Psoas muscle (tissue), 8 donors: Measurements from ENCODE around the gene POU6F1. TPM values are rescaled to one million over a fixed set of nuclear protein-coding genes. Genes with fewer than 3 reads are reported as not detected.

ENCODE experiments used
- ATAC-seq, 4 donors: fragments of 200-7000 bp; cut with Tn5 transposase; one replicate each; pipeline ENCODE4 v1.9.1; 2020; ENCODE audit warnings: moderate library complexity in 3 of 4, mild to moderate bottlenecking in 2 of 4
- DNase-seq, 2 donors: peaks; one replicate each; pipeline ENCODE4 v3.0.0-alpha.2; 2020
- H3K27ac ChIP-seq: fragments of 200-600 bp; one replicate; pipeline ENCODE4 v1.8.0; 2022
- H3K27me3 ChIP-seq, 3 donors: fragments of 200-600 bp in 1 of 3; one replicate each; pipeline versions ENCODE4 v1.6.1 to v1.8.0; 2013 to 2022; ENCODE audit warnings: low read length in 2 of 3, mild to moderate bottlenecking in 2 of 3, moderate library complexity in 1 of 3; ENCODE audit not compliant: insufficient read depth in 3 of 3
- H3K36me3 ChIP-seq, 2 donors: fragments of 200-600 bp in 1 of 2; one replicate each; pipeline versions ENCODE4 v1.6.1 to v1.8.0; 2013 to 2022; ENCODE audit warnings: low read depth in 1 of 2, mild to moderate bottlenecking in 1 of 2, moderate library complexity in 1 of 2; ENCODE audit not compliant: insufficient read depth in 1 of 2
- H3K4me1 ChIP-seq: fragments of 200-600 bp; one replicate; pipeline ENCODE4 v1.8.0; 2022
- H3K4me3 ChIP-seq: fragments of 200-600 bp; one replicate; pipeline ENCODE4 v1.8.0; 2022; ENCODE audit warnings: mild to moderate bottlenecking
- H3K9me3 ChIP-seq: fragments of 200-600 bp; one replicate; pipeline ENCODE4 v1.8.0; 2022
- WGBS, 3 donors: extraction: QIAGEN DNeasy Blood & Tissue Kit; methylation state at CpG; one replicate each; pipeline versions ENCODE4 v1.1.6 to v1.1.7; 2013; 5-methylcytosine and 5-hydroxymethylcytosine counted together
- intact Hi-C, 2 donors: fragments of 100-400 bp; cut with DNase I; formaldehyde crosslinking; loops; one replicate each; pipeline versions ENCODE4 v1.11.0 to v1.14.2; 2022
- polyA plus RNA-seq, 3 donors: library from polyadenylated mRNA; stranded (reverse); fragments of 200-250 nt; gene quantifications; one replicate each; pipeline ENCODE4 v1.2.3, GENCODE V29; 2013
- total RNA-seq, 4 donors: library from RNA; stranded (reverse); fragmentation: NEBNext Ultra II Directional in 2 of 4; extraction: Animal tissue kit (Norgen Biotek cat#: 25700) in 2 of 4; gene quantifications; one replicate each; pipeline versions ENCODE4 v1.2.1 to v1.2.4, GENCODE V29; 2021 to 2023
- TF ChIP-seq, protein P1 (sequence below): fragments of 200-600 bp; IDR thresholded peaks from one replicate; pipeline ENCODE4 v1.8.0; 2022; ENCODE audit warnings: antibody characterized with exemption
- donor health status: healthy with polysubstance abuse.
- donor health status: DM: no; HTN: no; CAD: no; lungs with moderate emphysema.
- donor health status: Bipolar disorder and iron deficiency.
- donor health status: healthy.
- donor health status: DM: yes; HTN: yes; CAD: no.
- donor health status: DM: no; HTN: no; CAD: no.
- donor health status: DM: no; HTN: no; CAD: no.
- donor health status: DM: yes; HTN: yes; CAD: no.

Gene POU6F1
- total and polyA plus RNA-seq, 7 donors, result 2.3 to 20.9 (median 10.3) TPM

- no peaks in the 10 kb centered on the region for H3K4me1 ChIP-seq
- intact Hi-C loops, result no loop called here
- TF ChIP-seq, protein P1, sequence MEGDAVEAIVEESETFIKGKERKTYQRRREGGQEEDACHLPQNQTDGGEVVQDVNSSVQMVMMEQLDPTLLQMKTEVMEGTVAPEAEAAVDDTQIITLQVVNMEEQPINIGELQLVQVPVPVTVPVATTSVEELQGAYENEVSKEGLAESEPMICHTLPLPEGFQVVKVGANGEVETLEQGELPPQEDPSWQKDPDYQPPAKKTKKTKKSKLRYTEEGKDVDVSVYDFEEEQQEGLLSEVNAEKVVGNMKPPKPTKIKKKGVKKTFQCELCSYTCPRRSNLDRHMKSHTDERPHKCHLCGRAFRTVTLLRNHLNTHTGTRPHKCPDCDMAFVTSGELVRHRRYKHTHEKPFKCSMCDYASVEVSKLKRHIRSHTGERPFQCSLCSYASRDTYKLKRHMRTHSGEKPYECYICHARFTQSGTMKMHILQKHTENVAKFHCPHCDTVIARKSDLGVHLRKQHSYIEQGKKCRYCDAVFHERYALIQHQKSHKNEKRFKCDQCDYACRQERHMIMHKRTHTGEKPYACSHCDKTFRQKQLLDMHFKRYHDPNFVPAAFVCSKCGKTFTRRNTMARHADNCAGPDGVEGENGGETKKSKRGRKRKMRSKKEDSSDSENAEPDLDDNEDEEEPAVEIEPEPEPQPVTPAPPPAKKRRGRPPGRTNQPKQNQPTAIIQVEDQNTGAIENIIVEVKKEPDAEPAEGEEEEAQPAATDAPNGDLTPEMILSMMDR, result no peak
- no peaks in the 10 kb centered on the region for H3K9me3 ChIP-seq
- peaks cover 0 to 59% of the 10 kb centered on the region in 2 donors for H3K36me3 ChIP-seq
- DNase-seq, result no peak
- no peak overlapping the region for H3K27ac ChIP-seq
- no peak for ATAC-seq
- WGBS, 3 donors, result 86 to 89% (median 86%) methylated on average over 16 of the region's 16 CpGs
- no peak overlapping the region for H3K4me3 ChIP-seq
- no peaks in the 10 kb centered on the region for H3K27me3 ChIP-seq
These were observed 19.1 kb downstream of the POU6F1 start for GRCh38 chr12:51198568-51199365.

- DNase-seq (no peak), ATAC-seq (no peak)
- H3K27me3 ChIP-seq, result no peaks in the 10 kb centered on the region
- no peak overlapping the region for H3K4me3 ChIP-seq
- no peaks in the 10 kb centered on the region for H3K4me1 ChIP-seq
- peaks cover 0 to 60% of the 10 kb centered on the region in 2 donors for H3K36me3 ChIP-seq
- TF ChIP-seq, protein P1, result no peak
- no peaks in the 10 kb centered on the region for H3K9me3 ChIP-seq
- intact Hi-C loops, result no loop called here
- no peak overlapping the region for H3K27ac ChIP-seq
- 90 to 92% (median 92%) methylated on average over 36 to 38 of the region's 38 CpGs for WGBS, 3 donors
These were observed 19.9 kb downstream of the POU6F1 start for GRCh38 chr12:51197736-51198567.

DNA sequence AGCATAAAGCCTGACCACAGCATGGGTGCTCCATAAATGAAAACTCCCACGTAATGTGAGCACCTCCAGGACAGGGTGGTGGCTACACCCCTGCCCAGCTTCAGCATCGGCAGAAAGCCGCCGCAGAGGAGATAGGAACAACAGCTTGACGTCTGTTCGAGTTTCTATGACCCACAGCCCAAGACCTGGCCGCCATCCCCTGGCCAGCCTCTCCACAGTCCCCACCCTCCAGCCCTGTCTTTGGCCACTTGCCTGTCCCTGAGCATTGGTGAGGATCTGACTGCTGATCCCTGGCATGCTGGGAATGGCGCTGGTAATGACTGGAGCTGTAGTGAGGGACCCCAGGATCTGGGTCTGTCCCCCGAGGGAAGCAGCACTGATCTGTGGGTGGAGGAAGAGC lies 21.3 kb downstream of the POU6F1 start:
- intact Hi-C loops, result no loop called here
- peaks cover 0 to 57% of the 10 kb centered on the region in 2 donors for H3K36me3 ChIP-seq
- DNase-seq, result no peak
- ATAC-seq, result no peak
- H3K4me3 ChIP-seq, result no peak overlapping the region
- no peak overlapping the region for H3K27ac ChIP-seq
- no peaks in the 10 kb centered on the region for H3K9me3 ChIP-seq
- no peaks in the 10 kb centered on the region for H3K27me3 ChIP-seq
- TF ChIP-seq, protein P1, result no peak
- WGBS, 3 donors, result 81 to 90% (median 83%) methylated on average over 9 of the region's 9 CpGs
- no peaks in the 10 kb centered on the region for H3K4me1 ChIP-seq

DNA sequence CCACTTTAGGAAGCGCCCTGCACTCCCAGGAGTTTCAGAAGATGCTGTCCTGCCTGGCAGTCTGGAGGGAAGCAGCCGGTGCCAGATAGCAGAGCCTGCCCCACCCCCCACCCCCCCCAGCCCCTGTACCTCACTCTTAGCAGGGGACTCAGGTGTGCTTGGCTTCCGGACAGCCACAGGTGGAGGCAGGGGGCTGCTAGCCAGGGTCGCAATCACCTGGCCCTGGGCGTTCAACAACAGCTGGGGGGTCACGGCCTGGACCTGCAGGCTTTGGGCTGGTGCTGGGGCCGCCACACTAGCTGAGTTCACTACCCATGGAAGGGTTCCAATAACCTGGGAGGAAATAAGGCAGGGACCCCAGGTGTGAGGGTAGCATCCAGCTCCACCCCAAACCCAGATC lies 22.0 kb downstream of the POU6F1 start:
- H3K9me3 ChIP-seq, result no peaks in the 10 kb centered on the region
- H3K36me3 ChIP-seq, result peaks cover 0 to 63% of the 10 kb centered on the region in 2 donors
- ATAC-seq (no peak), DNase-seq (no peak)
- no peaks in the 10 kb centered on the region for H3K27me3 ChIP-seq
- H3K27ac ChIP-seq, result no peak overlapping the region
- TF ChIP-seq, protein P1, result no peak
- no peaks in the 10 kb centered on the region for H3K4me1 ChIP-seq
- H3K4me3 ChIP-seq, result no peak overlapping the region
- intact Hi-C loops, result no loop called here
- WGBS, 3 donors, result 97 to 98% (median 98%) methylated on average over 7 of the region's 7 CpGs
